K562 (cell line): ENCODE data around the gene RUNX1. TPM values are rescaled to one million over a fixed set of nuclear protein-coding genes. Genes with fewer than 3 reads are reported as not detected.

Source experiments
- ATAC-seq: fragments of 200-7000 bp; cut with Tn5 transposase; 3 replicates; pipeline ENCODE4 v1.9.1; 2020; ENCODE audit warnings: moderate library complexity
- BruUV-seq: library from RNA; stranded (reverse); fragments of 400-500 nt; replicated peaks from 2 replicates; lab custom pipeline; 2021; lab: Mats Ljungman, UMichigan
- CTCF ChIA-PET: fragments of 300-600 bp; formaldehyde crosslinking; extraction: SDS; loops from one replicate; lab custom pipeline; 2021; ENCODE audit warnings: low intra/inter-chr PET ratio; lab: Yijun Ruan, JAX
- POLR2A ChIA-PET: fragments of 300-600, 350-650 bp; sonication (Branson Sonifier 250); formaldehyde crosslinking; extraction: SDS; loops from one replicate; lab custom pipeline; 2021; ENCODE audit warnings: antibody characterized with exemption, inconsistent platforms; lab: Yijun Ruan, JAX
- DNase-seq, 4 experiments: peaks; one replicate each; pipeline versions ENCODE4 v3.0.0 to v3.0.0-alpha.2; 2011 to 2018; ENCODE audit warnings: low spot score in 3 of 4, mixed read lengths in 3 of 4; ENCODE audit errors: extremely low read depth in 1 of 4
- FAIRE-seq: peaks from 2 replicates; lab custom pipeline; 2011; peaks lifted over from hg19 to GRCh38; lab: Jason Lieb, UNC
- H2AFZ ChIP-seq: 2 replicates; pipeline ENCODE4 v1.6.0; 2011; ENCODE audit warnings: low read depth, low read length, control low read depth, inconsistent platforms
- H3K27ac ChIP-seq: fragments of 200-600 bp; 3 replicates; pipeline ENCODE4 v1.8.0; 2011; ENCODE audit warnings: low read depth, mild to moderate bottlenecking, control low read depth, inconsistent platforms, low read length, moderate library complexity, mixed read lengths; ENCODE audit errors: extremely low read depth
- H3K27me3 ChIP-seq, 2 experiments: fragments of 300-600 bp in 1 of 2; 2 replicates in 1 of 2; 3 replicates in 1 of 2; pipeline versions ENCODE4 v1.6.0 to v1.8.0; 2011; ENCODE audit warnings: inconsistent platforms in 2 of 2, low read length in 2 of 2, mild to moderate bottlenecking in 1 of 2, mixed read lengths in 1 of 2, moderate library complexity in 1 of 2; ENCODE audit not compliant: control insufficient read depth in 2 of 2, insufficient read depth in 2 of 2
- H3K36me3 ChIP-seq: fragments of 300-600 bp; 3 replicates; pipeline ENCODE4 v1.8.0; 2011; ENCODE audit warnings: mild to moderate bottlenecking, low read length, inconsistent platforms; ENCODE audit not compliant: control insufficient read depth, insufficient read depth
- H3K4me1 ChIP-seq, 2 experiments: fragments of 200-600 bp in 1 of 2; replicated peaks in 1 of 2; 2 replicates in 1 of 2; 3 replicates in 1 of 2; pipeline versions ENCODE4 v1.5.1 to v1.8.0; 2011; ENCODE audit warnings: inconsistent platforms in 2 of 2, low read length in 2 of 2, mild to moderate bottlenecking in 1 of 2, mixed read lengths in 1 of 2, moderate library complexity in 1 of 2; ENCODE audit not compliant: control insufficient read depth in 2 of 2, insufficient read depth in 2 of 2
- H3K4me2 ChIP-seq: 2 replicates; pipeline ENCODE4 v1.6.1; 2011; ENCODE audit warnings: low read length, control low read depth, inconsistent platforms, mixed read lengths; ENCODE audit not compliant: insufficient read depth
- H3K4me3 ChIP-seq: fragments of 200-600 bp; sonication (generic), shearing (Covaris generic); 2 replicates; pipeline ENCODE4 v1.5.1; 2016; ENCODE audit warnings: control low read depth, inconsistent platforms
- H3K79me2 ChIP-seq: fragments of 200-600 bp; 3 replicates; pipeline ENCODE4 v1.8.0; 2011; ENCODE audit warnings: low read length, inconsistent platforms; ENCODE audit not compliant: control insufficient read depth, insufficient read depth
- H3K9ac ChIP-seq, 2 experiments: 2 replicates each; pipeline versions ENCODE4 v1.6.0 to v1.6.1; 2011; ENCODE audit warnings: low read depth in 2 of 2, low read length in 2 of 2, control low read depth in 1 of 2, inconsistent platforms in 1 of 2, mild to moderate bottlenecking in 1 of 2, mixed read lengths in 1 of 2; ENCODE audit not compliant: insufficient read depth in 1 of 2
- H3K9me1 ChIP-seq: one replicate; pipeline ENCODE4 v1.6.0; 2011; ENCODE audit warnings: inconsistent platforms, mild to moderate bottlenecking, low read length, moderate library complexity; ENCODE audit not compliant: control insufficient read depth, insufficient read depth
- H3K9me3 ChIP-seq: replicated peaks from 2 replicates; pipeline ENCODE4 v1.5.1; 2011; ENCODE audit warnings: low read depth, low read length, inconsistent platforms; ENCODE audit not compliant: control insufficient read depth, insufficient read depth
- H4K20me1 ChIP-seq: replicated peaks from 2 replicates; pipeline ENCODE4 v1.6.1; 2011; ENCODE audit warnings: low read length, inconsistent platforms, mixed read lengths; ENCODE audit not compliant: control insufficient read depth, insufficient read depth
- ELK1 ChIP-seq: sonication (generic); formaldehyde crosslinking; IDR thresholded peaks from 2 replicates; pipeline ENCODE4 v1.8.1; 2022; ENCODE audit warnings: missing genetic modification reagents
- KAT2B ChIP-seq: IDR thresholded peaks from one replicate; pipeline ENCODE4 v1.6.1; 2012; ENCODE audit warnings: low read depth, mild to moderate bottlenecking, control low read depth, inconsistent platforms, low read length, moderate library complexity
- POU5F1 ChIP-seq: fragments of 150-350 bp; IDR thresholded peaks from 2 replicates; pipeline ENCODE4 v1.6.1; 2014; ENCODE audit warnings: borderline replicate concordance, low read length, low read depth, mild to moderate bottlenecking; ENCODE audit not compliant: partially characterized antibody
- SP1 ChIP-seq: sonication (generic); formaldehyde crosslinking; IDR thresholded peaks from 2 replicates; pipeline ENCODE4 v1.8.1; 2022; ENCODE audit warnings: mild to moderate bottlenecking, missing genetic modification reagents
- WHSC1 ChIP-seq: IDR thresholded peaks from one replicate; pipeline ENCODE4 v1.6.1; 2012; ENCODE audit warnings: low read length, control low read depth, inconsistent platforms
- ZKSCAN8 ChIP-seq: fragments of 200-800 bp; sonication (Bioruptor generic); IDR thresholded peaks from 2 replicates; pipeline ENCODE4 v1.6.1; 2016; ENCODE audit warnings: missing genetic modification characterization, missing compliant biosample characterization
- WGBS: fragments of 100-300 bp; shearing (Covaris generic); methylation state at CpG from one replicate; pipeline ENCODE4 v1.1.6; 2016; ENCODE audit warnings: low coverage, mixed read lengths; ENCODE audit not compliant: insufficient coverage; ENCODE audit errors: missing lambda C conversion rate; 5-methylcytosine and 5-hydroxymethylcytosine counted together
- in situ Hi-C: fragments of 300-500 bp; cut with MboI; formaldehyde crosslinking; loops from 4 replicates; pipeline ENCODE4 v1.15.0; 2018; ENCODE audit warnings: inconsistent platforms, mixed read lengths
- intact Hi-C: fragments of 100-400 bp; cut with micrococcal nuclease; formaldehyde crosslinking; loops from 2 replicates; pipeline ENCODE4 v1.14.2; 2022
- polyA plus RNA-seq, 8 experiments: library from polyadenylated mRNA; depleted of rRNA in 4 of 8; stranded (reverse) in 5 of 8; unstranded in 3 of 8; fragments of >200 nt; fragmentation: Nextera tagmentation in 2 of 8; fragmentation: Illumina TruSeq in 1 of 8; extraction: Ambion mirVana in 2 of 8; extraction: Trizol in 1 of 8; gene quantifications; 2 replicates each; pipeline versions ENCODE4 v1.2.1 to v1.2.3, GENCODE V29; 2011 to 2014; ENCODE audit warnings: inconsistent platforms in 1 of 8, missing spikeins in 1 of 8
- total RNA-seq, 7 experiments: library from RNA; depleted of rRNA in 6 of 7; stranded (reverse); fragments of >200 nt in 6 of 7; fragmentation: Illumina TruSeq in 2 of 7; extraction: Trizol in 2 of 7; gene quantifications; 2 replicates each; pipeline versions ENCODE4 v1.2.1 to v1.2.3, GENCODE V29; 2011 to 2021; ENCODE audit warnings: low replicate concordance in 1 of 7

RUNX1 gene
- total and polyA plus RNA-seq, 9 of the 15 experiments (the other 6 are each of a cell fraction or from before 2014, with no cell fraction given): 2.2 to 68.6 (median 17.8) TPM

GRCh38 chr21:34878501-34878900 lies 170.6 kb downstream of the RUNX1 start:
- intact Hi-C loops: no loop called here
- WGBS: 92% methylated on average over 3 of the region's 3 CpGs
- no peaks in the 10 kb centered on the region for H3K9me1 ChIP-seq
- peaks cover 91% of the 10 kb centered on the region for H3K79me2 ChIP-seq
- H3K4me2 ChIP-seq: no peak overlapping the region
- no peak overlapping the region for H3K4me3 ChIP-seq
- peaks cover 0 to 23% of the 10 kb centered on the region in 2 experiments; a peak in 3 of 5 replicates for H3K4me1 ChIP-seq
- H3K27ac ChIP-seq: no peak overlapping the region
- BruUV-seq: no TSS peak
- DNase-seq: no peak
- H3K9me3 ChIP-seq: no peaks in the 10 kb centered on the region
- H3K9ac ChIP-seq: no peak overlapping the region
- in situ Hi-C loops: no loop called here
- H3K27me3 ChIP-seq: no peaks in the 10 kb centered on the region
- TF ChIP-seq KAT2B (no peak), POU5F1 (no peak)
- TF ChIP-seq, all 486 proteins: peak for 0
- CTCF ChIA-PET: no interaction called here
- POLR2A ChIA-PET: interaction anchor here (2.9 to 5.6 kb wide), 2 partner anchors 9 to 11 kb away, joined by 9 to 42 read pairs; no protein-coding TSS in a partner anchor
- no peak for FAIRE-seq
- ATAC-seq: no peak
- Histone ChIP-seq H4K20me1 (no peaks in the 10 kb centered on the region; the same call in 1 of the 2 replicates), H3K36me3 (peaks cover 91% of the 10 kb centered on the region), H2AFZ (no peak overlapping the region)

GRCh38 chr21:34877485-34878128 lies 171.5 kb downstream of the RUNX1 start:
- FAIRE-seq (no peak), DNase-seq (no peak), ATAC-seq (no peak)
- WGBS: 87% methylated on average over 8 of the region's 10 CpGs
- no peak overlapping the region for H2AFZ ChIP-seq
- H3K79me2 ChIP-seq: peaks cover 91% of the 10 kb centered on the region
- H4K20me1 ChIP-seq: no peaks in the 10 kb centered on the region; the same call in 1 of the 2 replicates
- H3K4me2 ChIP-seq: no peak overlapping the region
- peaks cover 91% of the 10 kb centered on the region for H3K36me3 ChIP-seq
- H3K9ac ChIP-seq: no peak overlapping the region
- H3K27ac ChIP-seq: no peak overlapping the region
- no peaks in the 10 kb centered on the region for H3K9me1 ChIP-seq
- H3K4me1 ChIP-seq: peaks cover 0 to 15% of the 10 kb centered on the region in 2 experiments; a peak in 3 of 5 replicates
- in situ Hi-C loops (no loop called here), intact Hi-C loops (no loop called here)
- no TSS peak for BruUV-seq
- H3K4me3 ChIP-seq: no peak overlapping the region
- CTCF ChIA-PET: no interaction called here
- POLR2A ChIA-PET: interaction anchor here (0.9 to 5.6 kb wide), 4 partner anchors 10 to 238 kb away, joined by 3 to 42 read pairs (median 6); no protein-coding TSS in a partner anchor
- no peaks in the 10 kb centered on the region for H3K27me3 ChIP-seq
- no peak for TF ChIP-seq WHSC1
- TF ChIP-seq SP1: no peak
- no peak for TF ChIP-seq ZKSCAN8
- TF ChIP-seq ELK1 (CRISPR knock-in tag): no peak
- no peaks in the 10 kb centered on the region for H3K9me3 ChIP-seq
